ENCODE measurements around the gene TMEM150C.
"Not testable (repeated sequence)": the region's sequence is repeated elsewhere in the genome, so short reads cannot be mapped to it uniquely, and the experiment has no call there.

Gene TMEM150C

DNA sequence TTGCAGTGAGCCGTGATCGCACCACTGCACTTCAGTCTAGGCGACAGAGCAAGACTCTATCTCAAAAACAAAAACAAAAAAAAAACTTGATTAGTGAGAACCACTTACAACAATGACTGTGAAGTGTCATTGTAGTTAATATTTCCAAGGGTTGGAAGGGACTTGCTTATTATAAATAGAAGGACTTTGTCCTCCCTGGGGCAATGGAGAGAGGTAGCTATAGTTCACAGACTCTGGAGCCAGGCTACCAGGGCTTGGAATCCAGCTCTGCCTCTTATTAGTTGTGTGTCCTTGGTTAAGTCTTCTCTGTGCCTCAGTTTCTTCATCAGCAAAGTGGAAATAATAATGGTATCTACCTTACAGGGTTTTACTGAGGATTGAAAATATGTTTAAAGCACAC is 51.6 kb downstream of the TMEM150C start:
- DNase-seq, result no peak

DNA sequence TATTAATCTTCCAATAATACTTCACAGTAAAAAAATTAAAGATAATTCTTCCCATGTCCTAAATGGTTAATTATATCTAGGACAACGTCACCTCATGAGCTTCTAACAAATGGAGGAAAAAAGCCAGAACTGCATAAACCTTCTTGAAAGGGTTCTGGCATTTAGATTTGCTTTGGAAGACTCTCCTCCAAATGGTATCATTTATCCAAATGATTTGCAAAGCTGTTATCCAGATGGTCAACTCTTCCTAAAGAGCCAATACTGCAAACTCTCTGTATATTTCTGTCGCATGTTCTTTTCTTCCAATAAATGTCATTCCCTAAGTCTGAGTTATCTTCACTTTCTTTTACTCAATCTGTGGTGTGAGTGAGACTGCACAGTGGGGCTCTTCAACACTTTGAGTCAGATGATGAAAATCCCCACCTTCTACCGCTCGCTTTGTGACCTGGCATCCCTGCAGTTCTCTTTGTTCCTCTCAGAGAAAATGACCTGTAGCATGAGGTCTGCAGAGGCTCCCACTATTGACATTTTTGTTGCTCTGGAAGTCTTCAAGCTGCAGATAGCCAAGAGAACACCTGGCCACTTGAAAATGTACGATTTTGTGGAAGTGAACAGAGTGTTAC is 52.9 kb downstream of the TMEM150C start:
- DNase-seq, result no peak

DNA sequence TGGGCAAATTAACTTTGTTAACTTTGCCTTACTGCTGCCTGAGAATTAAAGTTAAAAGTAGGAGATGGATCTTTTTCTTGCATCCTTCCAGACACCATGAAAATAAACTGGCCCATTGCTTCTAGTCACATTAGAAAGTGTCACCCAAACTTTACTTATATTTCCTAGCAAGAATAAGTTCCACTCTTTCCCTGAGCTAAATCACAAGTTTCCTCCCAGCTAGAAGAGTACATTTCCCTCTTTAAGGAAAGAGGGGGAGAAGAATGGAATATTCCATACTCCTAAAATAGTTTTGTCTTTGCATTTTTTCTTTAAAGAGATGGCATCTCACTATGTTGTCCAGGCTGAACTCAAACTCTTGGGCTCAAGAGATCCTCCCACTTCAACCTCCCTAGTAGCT is 53.8 kb downstream of the TMEM150C start:
- DNase-seq, result no peak

DNA sequence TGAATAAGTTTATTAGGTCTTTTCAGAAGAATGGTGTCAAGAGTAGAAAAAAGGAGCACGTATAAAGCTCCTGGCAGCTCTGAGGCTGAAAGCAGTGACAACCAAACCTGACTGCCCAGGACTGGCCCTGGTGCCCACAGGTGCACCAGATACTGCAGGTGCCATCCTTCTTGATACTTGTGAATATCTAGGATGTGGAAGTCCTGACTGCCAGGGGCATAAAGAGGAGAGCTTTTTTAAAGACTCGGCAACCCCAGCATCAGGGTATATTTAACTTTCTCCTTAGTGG is 60.7 kb downstream of the TMEM150C start:
- DNase-seq, result no peak

DNA sequence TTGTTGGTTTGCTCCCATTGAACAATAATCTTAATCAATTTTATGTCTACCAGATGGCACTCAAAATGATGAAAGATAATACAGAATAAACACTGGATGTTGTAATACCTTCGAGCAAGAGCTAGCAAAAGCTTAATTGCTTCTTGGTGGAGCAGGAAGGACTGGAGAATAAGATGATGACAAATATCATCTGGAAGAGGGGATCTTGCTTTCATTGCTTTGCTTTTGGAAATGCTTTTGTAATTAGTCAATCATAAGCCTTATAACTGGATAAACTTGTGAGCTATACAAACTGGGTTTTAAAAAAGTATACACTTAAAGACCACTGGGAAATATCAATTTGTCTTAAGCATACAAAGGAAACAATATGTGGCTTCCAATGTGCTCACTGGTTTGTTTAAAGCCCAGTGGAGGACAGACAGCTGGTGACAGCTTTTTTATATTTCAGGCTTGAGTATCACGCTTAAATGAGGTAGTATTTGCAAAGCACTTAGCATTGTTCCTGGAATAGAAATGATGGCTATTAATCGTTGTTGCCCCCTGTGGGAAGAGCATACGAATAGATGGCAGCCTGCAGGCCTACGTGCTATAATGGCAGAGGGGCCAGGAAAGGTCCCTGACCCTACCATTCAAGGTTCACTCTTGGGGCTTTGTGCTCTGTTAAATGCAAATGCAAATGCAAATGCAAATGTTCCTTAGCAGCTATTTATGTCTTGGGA is 61.2 kb downstream of the TMEM150C start:
- no peak for DNase-seq

- no peak for DNase-seq
These were observed 61.9 kb downstream of the TMEM150C start for GRCh38 chr4:82499738-82500434.

DNA sequence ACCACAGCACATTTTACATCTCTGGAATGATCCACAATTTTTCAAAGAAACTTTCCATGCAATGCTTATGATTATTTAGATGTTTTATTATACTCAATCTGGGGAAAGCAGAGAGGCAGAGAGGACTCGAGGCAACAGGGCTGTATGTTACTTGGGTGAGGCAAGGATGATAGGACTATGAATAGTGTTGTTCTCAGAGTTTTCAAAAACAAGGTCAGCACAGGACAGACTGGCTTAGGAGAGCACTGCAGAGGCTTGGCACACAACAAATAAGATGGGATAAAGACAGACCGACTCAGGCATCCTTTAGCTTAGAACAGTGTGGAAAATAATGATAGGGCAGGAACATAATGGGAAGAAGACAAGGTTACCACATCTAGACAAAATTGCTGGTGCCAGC is 65.4 kb downstream of the TMEM150C start:
- no peak for DNase-seq

DNA sequence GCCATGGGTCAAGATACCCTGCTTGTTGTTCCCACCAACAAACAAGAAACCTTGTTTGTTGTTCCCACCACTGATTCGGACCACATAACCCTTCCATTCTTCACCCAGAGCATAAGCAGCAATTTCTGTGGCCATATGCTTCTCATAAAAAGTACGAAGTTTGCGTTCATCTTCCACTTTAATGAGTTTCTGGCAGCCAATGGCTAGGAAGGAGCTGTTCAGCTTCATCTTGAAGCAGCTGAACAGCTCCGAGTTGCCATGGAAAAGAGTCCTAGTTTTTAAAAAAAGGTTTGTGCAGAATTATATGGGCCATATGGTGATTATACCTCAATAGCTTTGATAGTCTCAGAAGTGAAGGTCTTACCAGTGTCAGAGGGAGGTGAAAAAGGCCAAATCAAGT is 66.1 kb downstream of the TMEM150C start:
- DNase-seq, result no peak

DNA sequence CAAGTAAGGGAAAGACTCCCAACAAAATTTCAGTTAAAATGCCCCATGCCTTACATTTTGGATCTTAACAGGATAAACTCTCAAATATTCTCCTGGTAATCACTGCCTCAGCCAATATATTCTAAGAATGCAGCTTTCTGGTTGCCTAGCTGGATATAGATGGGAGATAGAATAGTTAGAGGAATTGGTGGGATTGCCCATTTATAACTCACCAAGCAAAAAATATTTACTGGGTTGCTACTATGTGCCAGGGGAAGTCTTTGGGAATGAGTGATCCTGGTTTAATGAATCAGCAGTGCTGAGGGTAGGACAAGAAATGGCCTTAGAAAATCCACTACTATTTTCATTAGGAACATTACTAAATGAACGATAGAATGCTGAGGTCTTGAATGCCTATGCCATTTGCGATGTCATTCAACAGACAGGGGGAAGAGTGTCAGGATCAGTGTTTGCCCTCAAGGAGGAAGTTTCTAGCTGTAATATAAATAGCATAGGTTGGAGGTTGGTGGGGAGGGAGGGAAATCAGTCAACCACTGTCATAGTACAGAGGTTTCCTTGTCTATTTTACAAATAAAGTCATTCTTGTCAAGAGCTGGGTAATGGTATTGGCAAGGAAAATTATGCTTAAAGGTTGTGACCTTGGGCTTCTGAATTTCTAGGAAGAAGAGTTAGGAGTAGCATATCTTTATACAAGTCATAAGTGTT is 67.9 kb downstream of the TMEM150C start:
- DNase-seq, result no peak

DNA sequence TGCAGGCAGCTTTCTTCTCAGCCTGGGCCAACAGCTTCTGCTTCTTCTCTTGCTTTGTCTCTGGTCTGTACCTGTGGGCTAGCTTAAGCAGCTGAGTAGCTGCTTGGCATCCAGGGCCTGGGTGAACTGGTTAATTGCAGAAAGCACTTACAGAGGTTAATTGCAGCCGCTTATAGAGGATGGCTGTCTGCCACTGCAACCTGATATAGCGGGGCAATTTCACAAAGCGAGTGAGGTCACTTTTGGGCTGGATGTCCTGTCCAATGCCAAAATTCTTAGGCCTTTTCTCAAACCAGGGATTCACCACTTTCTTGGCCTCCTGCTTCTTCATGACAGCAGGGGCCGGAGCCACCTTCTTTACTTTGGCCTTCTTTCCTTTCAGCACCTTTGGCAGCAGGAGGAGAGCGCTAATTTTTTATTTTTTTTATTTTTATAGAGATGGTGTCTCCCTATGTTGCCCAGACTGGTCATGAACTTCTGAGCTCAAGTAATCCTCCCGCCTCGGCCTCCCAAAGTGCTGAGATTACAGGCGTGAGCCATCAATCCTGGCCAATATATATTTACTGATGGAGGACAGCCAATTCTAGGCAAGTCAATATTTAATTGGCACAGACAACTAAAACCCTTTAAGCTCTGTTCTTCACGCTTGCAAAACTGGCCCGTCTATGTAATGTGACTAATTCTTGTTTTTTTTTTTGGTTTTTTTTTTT is 70.4 kb downstream of the TMEM150C start:
- DNase-seq, result no peak

DNA sequence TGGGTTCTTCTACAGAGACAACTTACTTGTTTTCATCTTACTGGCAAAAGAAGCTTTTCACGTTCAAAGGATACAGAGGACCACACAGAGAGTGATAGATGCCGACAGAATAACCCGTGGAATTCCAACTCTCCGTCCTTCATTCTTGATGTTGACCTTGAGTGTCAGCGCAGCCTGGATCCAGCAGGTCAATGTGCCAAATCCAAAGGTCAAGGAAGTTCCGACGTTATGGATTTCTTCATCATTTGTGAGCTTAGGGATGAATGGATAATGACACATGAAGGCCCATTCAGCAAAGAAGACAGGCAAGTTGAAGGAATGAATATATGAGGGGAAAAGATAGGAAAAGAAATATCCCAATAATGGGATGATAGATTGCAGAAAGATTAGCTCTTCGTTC is 71.8 kb downstream of the TMEM150C start:
- no peak for DNase-seq

DNA sequence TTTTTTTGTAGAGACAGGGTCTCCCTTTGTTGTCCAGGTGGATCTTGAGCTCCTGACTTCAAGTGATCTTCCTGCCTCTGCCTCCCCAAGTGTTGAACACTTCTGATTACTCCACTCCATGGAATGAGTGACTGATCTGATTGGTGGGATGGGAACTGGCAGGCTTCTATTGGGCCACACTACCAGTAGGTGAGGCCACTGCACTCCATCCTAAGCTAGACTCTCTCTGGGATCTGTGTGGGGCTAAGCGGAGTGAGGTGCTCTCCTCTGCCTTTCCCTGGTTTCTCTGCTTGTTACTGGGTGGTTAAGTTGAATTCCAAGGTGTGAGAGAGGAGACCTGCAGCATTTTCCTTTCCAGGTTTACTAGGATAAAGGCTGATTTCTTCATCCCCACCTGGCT is 72.7 kb downstream of the TMEM150C start:
- no peak for DNase-seq

DNA sequence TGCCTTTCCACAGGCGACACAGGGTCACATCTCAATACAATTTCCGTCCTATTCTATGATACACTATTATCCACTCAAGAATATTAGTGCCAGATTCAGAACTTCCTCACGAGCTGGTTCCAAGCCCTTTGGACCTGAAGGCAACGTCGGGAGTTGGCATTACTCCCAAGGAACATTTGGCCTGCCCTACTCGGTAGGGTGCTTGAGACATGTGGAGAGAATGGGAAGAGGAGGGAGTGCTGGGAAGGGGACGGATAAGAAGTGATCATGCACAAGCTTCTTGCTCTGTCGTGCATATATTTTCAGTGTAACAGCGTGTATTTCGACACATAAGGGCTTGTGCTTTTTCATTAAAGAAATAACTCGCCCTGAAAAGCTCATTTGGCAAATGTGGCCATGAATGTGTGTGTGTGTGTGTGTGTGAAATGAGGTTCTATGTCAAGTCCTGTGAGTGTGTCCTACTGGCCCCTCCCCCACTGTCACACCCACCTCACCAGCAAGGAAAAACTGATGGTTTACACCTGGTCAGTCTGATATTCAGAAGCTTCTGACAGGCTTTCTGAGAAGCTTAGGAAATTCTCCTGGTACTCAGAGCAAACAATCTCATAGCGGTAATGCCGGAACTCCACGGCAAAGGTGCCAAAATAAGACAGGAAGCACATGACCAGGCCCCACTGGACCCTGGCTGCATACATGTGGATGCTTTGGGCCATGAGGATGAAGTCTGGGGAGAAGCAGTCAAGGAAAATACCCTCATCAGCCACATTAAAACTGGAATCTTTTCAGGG is 76.6 kb downstream of the TMEM150C start:
- DNase-seq, result no peak

GRCh38 chr4:82482387-82482786 is 79.4 kb downstream of the TMEM150C start:
- DNase-seq, result no peak

DNA sequence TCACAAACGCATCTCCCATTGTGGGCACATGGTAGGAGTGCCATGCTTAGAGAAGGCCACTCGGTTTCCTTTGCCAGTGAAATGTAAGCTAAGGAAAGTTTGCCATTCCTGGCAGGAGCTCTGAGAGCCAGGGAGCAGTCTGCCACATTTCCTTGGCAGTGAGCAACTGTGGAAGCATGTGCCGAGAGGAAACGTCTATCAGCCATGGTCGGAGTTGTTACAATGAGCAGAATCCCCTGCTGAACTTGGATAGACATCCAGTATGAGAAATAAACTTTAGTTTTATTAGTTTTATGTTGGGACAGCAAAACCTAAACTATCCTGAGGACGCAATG is 80.3 kb downstream of the TMEM150C start:
- DNase-seq, result no peak

- DNase-seq, result no peak
These were observed 80.8 kb downstream of the TMEM150C start for GRCh38 chr4:82480771-82481505.

- no peak for DNase-seq
These were observed 82.2 kb downstream of the TMEM150C start for GRCh38 chr4:82479562-82479961.

- DNase-seq, result not testable (repeated sequence)
These were observed 84.3 kb downstream of the TMEM150C start for GRCh38 chr4:82477469-82477868.

DNA sequence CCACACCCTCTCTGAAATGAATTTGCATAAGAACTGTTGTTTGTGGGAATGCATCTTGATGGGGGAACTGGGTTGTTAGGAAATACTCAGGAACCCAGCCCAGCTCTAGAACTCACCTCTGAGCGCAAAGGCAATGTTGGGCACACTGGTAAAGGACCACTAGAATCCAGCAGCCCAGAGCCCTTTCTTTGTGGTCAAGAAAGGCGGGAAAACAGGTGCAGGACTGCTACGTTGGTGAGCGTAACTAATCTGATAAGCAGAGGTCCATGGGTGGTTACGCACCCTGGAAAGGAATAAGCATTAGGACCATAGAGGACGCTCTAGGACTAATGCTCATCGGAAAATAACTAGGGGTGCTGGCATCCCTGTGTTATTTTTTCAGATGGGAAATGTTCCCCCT is 85.9 kb downstream of the TMEM150C start:
- DNase-seq, result not testable (repeated sequence)

- DNase-seq, result no peak
These were observed 88.1 kb downstream of the TMEM150C start for GRCh38 chr4:82473621-82474164.

DNA sequence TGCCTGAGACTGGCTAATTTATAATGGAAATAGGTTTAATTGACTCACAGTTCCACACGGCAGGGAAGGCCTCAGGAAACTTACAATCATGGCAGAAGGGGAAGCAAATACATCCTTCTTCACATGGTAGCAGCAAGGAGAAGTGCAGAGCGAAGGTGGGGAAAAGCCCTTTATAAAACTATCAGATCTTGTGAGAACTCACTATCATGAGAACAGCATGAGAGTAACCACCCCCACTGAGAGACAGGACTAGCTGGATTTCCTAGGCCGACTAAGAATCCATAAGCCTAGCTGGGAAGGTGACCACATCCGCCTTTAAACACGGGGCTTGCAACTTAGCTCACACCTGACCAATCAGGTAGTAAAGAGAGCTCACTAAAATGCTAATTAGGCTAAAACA is 88.7 kb downstream of the TMEM150C start:
- not testable (repeated sequence) for DNase-seq

Data from CD4-positive, alpha-beta T cell treated with Interleukin-12 subunit alpha and Interleukin-12 subunit beta, for 1 hour (primary cell).